GM13977 (cell line): ENCODE measurements around the gene ADCY10.

Experiments
- DNase-seq: peaks from one replicate; pipeline ENCODE4 v3.0.0; 2012; ENCODE audit warnings: low spot score
- CTCF ChIP-seq: IDR thresholded peaks from 2 replicates; pipeline ENCODE4 v1.5.1; 2012; ENCODE audit warnings: mild to moderate bottlenecking, control low read depth; ENCODE audit not compliant: insufficient read depth; ENCODE audit errors: extremely low read depth, missing control alignments
- in situ Hi-C: fragments of 300-500 bp; cut with MboI; formaldehyde crosslinking; loops from one replicate; pipeline ENCODE4 v1.12.0; 2022; ENCODE audit warnings: low sequenced_read_pairs, low pct_unique_long_range_greater_than_20kb, mixed read lengths, inconsistent platforms; ENCODE audit not compliant: unreplicated experiment

ADCY10 gene

GRCh38 chr1:167916766-167917511 lies 3.0 kb upstream of the ADCY10 start:
- in situ Hi-C loops: no loop called here
- no peak for TF ChIP-seq CTCF
- no peak for DNase-seq

GRCh38 chr1:167915569-167915968 lies 1.6 kb upstream of the ADCY10 start:
- no peak for TF ChIP-seq CTCF
- DNase-seq: no peak
- in situ Hi-C loops: no loop called here

- in situ Hi-C loops: no loop called here
- DNase-seq: no peak
- no peak for TF ChIP-seq CTCF
Measured at GRCh38 chr1:167912294-167912693, 1.6 kb downstream of the ADCY10 start.

GRCh38 chr1:167911413-167911812 lies 2.5 kb downstream of the ADCY10 start:
- no peak for TF ChIP-seq CTCF
- in situ Hi-C loops: no loop called here

GRCh38 chr1:167910530-167910929 lies 3.4 kb downstream of the ADCY10 start:
- in situ Hi-C loops: no loop called here
- no peak for TF ChIP-seq CTCF
- no peak for DNase-seq

More at GRCh38 chr1:167911413-167911812, 2.5 kb downstream of the ADCY10 start:
- DNase-seq: no peak

GRCh38 chr1:167909691-167910180 lies 4.2 kb downstream of the ADCY10 start:
- no peak for TF ChIP-seq CTCF
- no peak for DNase-seq
- in situ Hi-C loops: no loop called here
